Bronchial epithelial cell (primary cell): ENCODE measurements around the gene MRPL53. TPM values are rescaled to one million over a fixed set of nuclear protein-coding genes. Genes with fewer than 3 reads are reported as not detected.
"Not testable (repeated sequence)": the region's sequence is repeated elsewhere in the genome, so short reads cannot be mapped to it uniquely, and the experiment has no call there.

Experiments used
- DNase-seq: peaks from one replicate; pipeline ENCODE4 v3.0.0-alpha.2; 2010; ENCODE audit warnings: low read depth
- FAIRE-seq: peaks from 2 replicates; lab custom pipeline; 2011; peaks lifted over from hg19 to GRCh38; lab: Jason Lieb, UNC
- H3K27me3 ChIP-seq: 2 replicates; pipeline ENCODE4 v1.5.1; 2011; ENCODE audit warnings: low read length; ENCODE audit not compliant: control insufficient read depth, insufficient read depth
- H3K36me3 ChIP-seq: 2 replicates; pipeline ENCODE4 v1.5.1; 2011; ENCODE audit warnings: low read length; ENCODE audit not compliant: control insufficient read depth, insufficient read depth
- H3K4me3 ChIP-seq: 2 replicates; pipeline ENCODE4 v1.5.1; 2011; ENCODE audit warnings: mild to moderate bottlenecking, low read depth, low read length, control low read depth
- total RNA-seq: library from RNA; depleted of rRNA; stranded (reverse); fragments of >200 nt; gene quantifications from 2 replicates; pipeline ENCODE4 v1.2.1, GENCODE V29; 2014
- TF ChIP-seq, protein P1 (sequence below): IDR thresholded peaks from 2 replicates; pipeline ENCODE4 v1.5.1; 2011; ENCODE audit warnings: mild to moderate bottlenecking, moderate library complexity, low read length, control low read depth, inconsistent platforms; ENCODE audit not compliant: insufficient read depth, severe bottlenecking

Gene MRPL53
- total RNA-seq, 1 donor from 2014 or later = 57.9 TPM

DNA sequence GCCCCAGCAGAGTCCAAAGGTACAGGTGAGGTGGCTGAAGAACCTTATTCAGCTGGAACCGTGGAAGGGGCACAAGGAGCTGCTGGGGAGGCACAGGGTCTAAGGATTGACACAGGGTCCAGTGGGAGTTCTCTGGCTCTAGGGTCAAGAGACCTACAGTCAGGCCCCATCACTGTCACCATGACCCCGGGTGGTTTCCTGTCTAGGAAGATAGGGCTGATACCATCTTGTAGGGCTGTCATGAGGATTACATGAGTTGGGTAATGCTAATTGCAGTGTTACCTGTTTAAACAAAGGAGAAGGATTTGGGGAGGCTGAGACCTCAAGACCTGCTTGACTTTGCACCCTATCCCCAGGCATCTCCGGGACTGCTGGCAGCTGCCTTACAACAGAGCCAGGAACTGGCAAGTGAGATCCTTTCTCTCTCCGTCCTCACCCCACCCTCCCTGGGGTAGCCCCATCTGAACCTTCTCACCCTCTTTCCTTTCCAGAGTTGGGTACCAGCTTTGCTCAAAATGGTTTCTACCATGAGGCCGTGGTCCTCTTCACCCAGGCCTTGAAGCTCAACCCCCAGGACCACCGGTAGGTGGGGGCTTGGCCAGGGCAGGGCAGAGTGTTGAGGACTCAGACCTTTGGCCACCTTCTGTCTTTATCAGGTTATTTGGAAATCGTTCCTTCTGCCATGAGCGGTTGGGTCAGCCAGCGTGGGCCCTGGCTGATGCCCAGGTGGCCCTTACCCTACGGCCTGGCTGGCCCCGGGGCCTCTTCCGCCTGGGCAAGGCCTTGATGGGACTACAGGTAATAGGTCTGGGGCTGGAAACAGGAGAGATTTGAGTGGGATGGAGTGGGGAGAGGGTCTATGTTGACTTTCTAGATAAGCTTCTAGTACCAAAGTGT is 19.4 kb upstream of the MRPL53 start:
- FAIRE-seq (no peak), DNase-seq (no peak)
- TF ChIP-seq, protein P1, sequence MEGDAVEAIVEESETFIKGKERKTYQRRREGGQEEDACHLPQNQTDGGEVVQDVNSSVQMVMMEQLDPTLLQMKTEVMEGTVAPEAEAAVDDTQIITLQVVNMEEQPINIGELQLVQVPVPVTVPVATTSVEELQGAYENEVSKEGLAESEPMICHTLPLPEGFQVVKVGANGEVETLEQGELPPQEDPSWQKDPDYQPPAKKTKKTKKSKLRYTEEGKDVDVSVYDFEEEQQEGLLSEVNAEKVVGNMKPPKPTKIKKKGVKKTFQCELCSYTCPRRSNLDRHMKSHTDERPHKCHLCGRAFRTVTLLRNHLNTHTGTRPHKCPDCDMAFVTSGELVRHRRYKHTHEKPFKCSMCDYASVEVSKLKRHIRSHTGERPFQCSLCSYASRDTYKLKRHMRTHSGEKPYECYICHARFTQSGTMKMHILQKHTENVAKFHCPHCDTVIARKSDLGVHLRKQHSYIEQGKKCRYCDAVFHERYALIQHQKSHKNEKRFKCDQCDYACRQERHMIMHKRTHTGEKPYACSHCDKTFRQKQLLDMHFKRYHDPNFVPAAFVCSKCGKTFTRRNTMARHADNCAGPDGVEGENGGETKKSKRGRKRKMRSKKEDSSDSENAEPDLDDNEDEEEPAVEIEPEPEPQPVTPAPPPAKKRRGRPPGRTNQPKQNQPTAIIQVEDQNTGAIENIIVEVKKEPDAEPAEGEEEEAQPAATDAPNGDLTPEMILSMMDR = no peak
- H3K36me3 ChIP-seq = peaks cover 14% of the 10 kb centered on the region
- no peaks in the 10 kb centered on the region for H3K27me3 ChIP-seq
- H3K4me3 ChIP-seq = no peak overlapping the region

DNA sequence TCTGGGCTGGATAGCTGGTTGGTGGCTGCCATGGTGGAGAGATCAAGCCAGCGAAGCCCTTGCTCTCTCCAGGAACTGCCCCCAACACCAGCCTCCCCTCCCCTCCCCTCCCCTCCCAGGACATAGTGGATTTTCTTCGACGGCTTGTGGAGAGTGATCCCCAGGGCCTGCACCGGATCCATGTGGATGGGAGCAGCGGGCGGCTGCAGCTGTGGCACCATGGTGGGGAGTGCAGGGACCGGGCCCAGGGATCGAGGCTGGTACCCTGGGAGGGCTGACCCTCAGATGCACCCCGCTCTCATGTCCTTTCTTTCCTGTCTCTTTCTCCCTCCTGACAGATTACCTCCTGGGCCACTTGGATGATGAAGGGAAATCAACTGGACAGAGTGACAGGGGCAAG is 17.4 kb upstream of the MRPL53 start:
- peaks cover 15% of the 10 kb centered on the region for H3K36me3 ChIP-seq
- FAIRE-seq (no peak), DNase-seq (no peak)
- TF ChIP-seq, protein P1 = no peak
- H3K4me3 ChIP-seq = no peak overlapping the region
- no peaks in the 10 kb centered on the region for H3K27me3 ChIP-seq

DNA sequence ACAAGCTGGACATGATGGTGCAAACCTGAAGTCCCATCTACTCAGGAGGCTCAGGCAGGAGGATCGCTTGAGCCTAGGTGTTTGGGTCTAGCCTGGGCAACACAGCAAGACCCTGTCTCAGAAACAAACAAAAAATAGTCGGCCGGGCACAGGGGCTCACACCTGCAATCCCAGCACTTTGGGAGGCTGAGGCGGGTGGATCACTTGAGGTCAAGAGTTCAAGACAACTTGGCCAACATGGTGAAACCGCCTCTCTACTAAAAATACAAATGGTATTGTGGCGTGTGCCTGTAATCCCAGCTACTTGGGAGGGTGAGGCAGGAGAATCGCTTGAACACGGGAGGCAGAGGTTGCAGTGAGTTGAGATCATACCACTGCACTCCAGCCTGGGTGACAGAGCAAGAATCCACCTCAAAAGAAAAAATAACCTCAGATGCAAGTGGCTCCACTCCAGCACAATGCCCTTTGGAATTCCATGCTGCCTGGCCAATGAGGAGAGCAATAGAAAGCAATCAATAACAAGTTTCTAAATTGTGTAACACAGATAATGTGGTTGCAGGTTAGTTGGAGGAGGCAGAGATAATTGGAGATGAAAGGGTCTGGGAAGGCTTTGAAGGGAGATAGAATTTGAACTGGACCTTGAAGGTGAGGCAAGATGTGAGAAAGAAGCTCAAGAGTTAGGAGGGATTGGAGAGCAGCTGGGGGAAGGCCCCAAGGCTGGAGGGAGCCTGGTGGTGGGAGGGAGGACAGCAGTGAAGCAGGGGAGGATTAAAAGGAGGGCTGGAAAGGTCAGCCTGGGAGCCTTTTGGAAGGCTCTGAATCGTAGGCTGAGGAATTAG is 16.4 kb upstream of the MRPL53 start:
- Histone ChIP-seq H3K36me3 (peaks cover 14% of the 10 kb centered on the region), H3K4me3 (no peak overlapping the region), H3K27me3 (no peaks in the 10 kb centered on the region)
- no peak for FAIRE-seq
- no peak for DNase-seq
- TF ChIP-seq, protein P1 = no peak

DNA sequence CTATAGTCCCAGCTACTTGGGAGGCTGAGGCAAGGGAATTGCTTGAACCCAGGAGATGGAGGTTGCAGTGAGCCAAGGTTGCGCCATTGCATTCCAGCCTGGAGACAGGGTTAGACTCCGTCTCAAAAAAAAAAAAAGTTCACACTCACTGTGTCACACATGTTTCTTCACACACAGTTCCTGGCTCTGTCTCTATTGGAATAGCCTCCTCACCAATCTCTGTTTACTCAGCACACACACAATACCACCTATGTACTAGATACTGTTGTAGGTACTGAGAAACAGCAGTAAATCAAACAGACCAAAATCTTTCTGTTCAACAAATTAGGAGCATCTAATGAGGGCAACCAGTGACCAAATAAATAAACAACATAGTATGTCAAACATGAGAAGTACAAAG is 13.7 kb upstream of the MRPL53 start:
- DNase-seq (no peak), FAIRE-seq (no peak)
- H3K27me3 ChIP-seq = no peaks in the 10 kb centered on the region

DNA sequence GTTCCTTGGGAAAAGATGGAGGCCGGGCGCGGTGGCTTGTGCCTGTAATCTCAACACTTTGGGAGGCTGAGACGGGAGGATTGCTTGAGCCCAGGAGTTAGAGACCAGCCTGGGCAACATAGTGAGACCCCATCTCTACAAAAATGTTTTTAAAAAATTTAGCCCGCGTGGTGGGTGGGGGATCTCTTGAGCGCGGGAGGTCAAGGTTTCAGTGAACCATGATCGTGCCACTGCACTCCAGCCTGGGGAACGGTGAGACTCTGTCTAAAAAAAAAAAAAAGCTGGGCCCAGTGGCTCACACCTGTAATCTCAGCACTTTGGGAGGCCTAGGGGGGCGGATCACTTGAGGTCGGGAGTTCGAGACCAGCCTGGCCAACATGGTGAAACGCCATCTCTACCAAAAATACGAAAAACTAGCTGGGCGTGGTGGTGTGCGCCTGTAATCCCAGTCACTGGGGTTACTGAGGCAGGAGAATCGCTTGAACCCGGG is 11.2 kb upstream of the MRPL53 start:
- not testable (repeated sequence) for H3K36me3 ChIP-seq, FAIRE-seq, DNase-seq, H3K27me3 ChIP-seq
- H3K4me3 ChIP-seq = peak overlapping the region; percentile 91

More for the DNA sequence above, 13.7 kb upstream of the MRPL53 start:
- TF ChIP-seq, protein P1 = no peak
- Histone ChIP-seq H3K4me3 (no peak overlapping the region), H3K36me3 (peaks cover 6% of the 10 kb centered on the region)
